ENCODE measurements around the gene GRSF1. TPM values are rescaled to one million over a fixed set of nuclear protein-coding genes. Genes with fewer than 3 reads are reported as not detected.

The GRSF1 gene, protein sequence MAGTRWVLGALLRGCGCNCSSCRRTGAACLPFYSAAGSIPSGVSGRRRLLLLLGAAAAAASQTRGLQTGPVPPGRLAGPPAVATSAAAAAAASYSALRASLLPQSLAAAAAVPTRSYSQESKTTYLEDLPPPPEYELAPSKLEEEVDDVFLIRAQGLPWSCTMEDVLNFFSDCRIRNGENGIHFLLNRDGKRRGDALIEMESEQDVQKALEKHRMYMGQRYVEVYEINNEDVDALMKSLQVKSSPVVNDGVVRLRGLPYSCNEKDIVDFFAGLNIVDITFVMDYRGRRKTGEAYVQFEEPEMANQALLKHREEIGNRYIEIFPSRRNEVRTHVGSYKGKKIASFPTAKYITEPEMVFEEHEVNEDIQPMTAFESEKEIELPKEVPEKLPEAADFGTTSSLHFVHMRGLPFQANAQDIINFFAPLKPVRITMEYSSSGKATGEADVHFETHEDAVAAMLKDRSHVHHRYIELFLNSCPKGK
- 10 to 100 TPM; 59.3 to 80.7 TPM for total RNA-seq

DNA sequence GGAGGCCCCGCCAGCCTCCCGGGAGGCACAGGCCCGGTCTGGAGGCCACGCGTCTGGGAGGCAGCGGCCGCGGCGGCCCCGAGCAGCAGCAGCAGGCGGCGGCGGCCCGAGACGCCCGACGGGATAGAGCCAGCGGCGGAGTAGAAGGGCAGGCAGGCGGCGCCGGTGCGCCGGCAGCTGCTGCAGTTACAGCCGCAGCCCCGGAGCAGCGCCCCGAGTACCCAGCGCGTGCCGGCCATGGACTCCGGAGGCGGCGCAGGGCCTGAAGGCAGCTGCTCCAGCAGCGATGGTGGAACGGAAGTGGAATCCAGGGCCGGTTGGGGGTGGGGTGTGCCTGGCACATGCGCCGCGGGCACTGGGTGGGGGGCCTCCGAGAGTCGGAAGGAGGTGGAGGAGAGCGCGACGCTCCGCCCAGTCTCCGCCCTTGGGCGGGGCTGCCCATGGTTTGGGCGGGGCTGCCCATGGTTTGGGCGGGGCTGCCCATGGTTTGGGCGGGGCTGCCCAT, at the start of gene GRSF1:
TSS of gene GRSF1 (minus strand) at position 302 of the 505 bp plus-strand sequence. CDS start at position 239, 63 bp downstream.
- no peaks in the 10 kb centered on the region for H3K9me3 Mint-ChIP-seq (ENCODE audit: low read depth)
- H3K36me3 Mint-ChIP-seq = peaks cover 17% of the 10 kb centered on the region
- H3K4me1 Mint-ChIP-seq = peaks cover 37% of the 10 kb centered on the region
- DNase-seq (peak; percentile 97), ATAC-seq (peak; percentile 92)
- CTCF ChIA-PET = interaction anchor here (1.0 to 2.7 kb wide), 5 partner anchors 96 to 215 kb away, joined by 3 to 14 read pairs (median 4); no protein-coding TSS in a partner anchor
- H3K27me3 Mint-ChIP-seq = no peaks in the 10 kb centered on the region
- peak within 1 kb of the TSS; percentile 95 for H3K4me3 Mint-ChIP-seq
- H3K27ac Mint-ChIP-seq = peak within 1 kb of the TSS; percentile 96

DNA sequence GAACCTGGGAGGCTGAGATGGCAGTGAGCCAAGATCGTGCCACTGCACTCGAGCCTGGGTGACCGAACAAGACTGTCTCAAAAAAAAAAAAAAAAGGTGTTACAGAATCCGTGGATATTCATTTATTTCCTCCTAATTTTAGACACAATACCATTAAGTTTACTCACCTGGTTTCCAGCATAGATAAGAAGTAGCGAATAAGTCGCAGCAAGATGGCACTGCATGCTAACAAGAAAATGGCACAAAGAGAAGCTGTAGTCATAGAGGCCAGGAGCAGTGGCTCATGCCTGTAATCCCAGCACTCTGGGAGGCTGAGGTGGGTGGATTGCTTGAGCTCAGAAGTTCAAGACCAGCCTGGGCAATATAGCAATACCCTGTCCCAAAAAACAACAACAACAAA, 45.5 kb upstream of the GRSF1 start:
- Mint-ChIP-seq H3K4me1 (no peaks in the 10 kb centered on the region), H3K9me3 (ENCODE audit: low read depth) (no peaks in the 10 kb centered on the region), H3K36me3 (no peaks in the 10 kb centered on the region), H3K27ac (no peak overlapping the region), H3K4me3 (no peak overlapping the region), H3K27me3 (no peaks in the 10 kb centered on the region)
- CTCF ChIA-PET = interaction anchor here (0.7 kb wide), 1 partner anchor 107 kb away, joined by 3 read pairs; no protein-coding TSS in a partner anchor
- ATAC-seq (no peak), DNase-seq (no peak)

DNA sequence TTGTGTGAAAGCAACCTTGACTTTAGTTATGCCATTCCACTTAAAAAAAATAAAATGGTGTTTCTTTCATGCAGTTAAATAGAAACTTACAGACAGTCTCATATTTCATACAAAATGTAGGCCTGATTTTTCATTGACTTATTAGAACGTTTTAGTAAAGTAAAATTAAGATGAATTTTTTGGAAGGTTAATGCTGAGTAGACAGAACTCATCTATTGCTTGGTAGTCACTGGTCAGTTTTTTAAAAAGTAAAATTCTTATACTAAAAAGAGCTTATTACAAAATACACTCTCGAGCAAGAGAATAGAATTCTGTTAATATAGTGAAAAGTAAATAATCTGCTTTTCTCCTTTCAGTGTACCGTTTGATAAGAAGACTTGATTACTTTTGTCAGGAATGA, 41.0 kb upstream of the GRSF1 start:
- H3K4me1 Mint-ChIP-seq = no peaks in the 10 kb centered on the region
- ATAC-seq (no peak), DNase-seq (no peak)
- H3K27ac Mint-ChIP-seq = no peak overlapping the region
- H3K4me3 Mint-ChIP-seq = no peak overlapping the region
- H3K36me3 Mint-ChIP-seq = no peaks in the 10 kb centered on the region
- H3K9me3 Mint-ChIP-seq (ENCODE audit: low read depth) = no peaks in the 10 kb centered on the region
- CTCF ChIA-PET = no interaction called here
- peaks cover 2% of the 10 kb centered on the region for H3K27me3 Mint-ChIP-seq

DNA sequence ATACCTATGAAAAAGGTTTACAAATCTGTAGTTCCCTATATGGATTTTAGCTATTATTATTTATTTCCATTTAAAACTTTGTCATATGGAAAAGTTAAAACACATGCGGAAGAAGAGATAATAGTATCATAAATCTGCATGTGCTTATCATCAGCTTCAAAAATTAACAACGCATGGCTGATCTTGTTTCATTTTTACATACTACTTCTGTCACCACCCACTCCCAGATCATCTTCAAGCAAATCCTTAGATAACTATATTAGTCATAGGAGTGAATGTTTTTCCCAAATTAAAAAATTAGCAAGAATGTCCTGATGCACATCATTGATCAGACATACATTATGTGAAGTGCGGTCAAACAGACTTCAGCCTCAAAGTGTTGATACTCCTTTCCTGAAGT, 37.9 kb upstream of the GRSF1 start:
- H3K9me3 Mint-ChIP-seq (ENCODE audit: low read depth) = no peaks in the 10 kb centered on the region
- H3K27ac Mint-ChIP-seq = no peak overlapping the region
- no peak for ATAC-seq
- no peak for DNase-seq
- H3K36me3 Mint-ChIP-seq = no peaks in the 10 kb centered on the region
- peaks cover 2% of the 10 kb centered on the region for H3K27me3 Mint-ChIP-seq
- no peak overlapping the region for H3K4me3 Mint-ChIP-seq
- CTCF ChIA-PET = no interaction called here
- H3K4me1 Mint-ChIP-seq = no peaks in the 10 kb centered on the region

DNA sequence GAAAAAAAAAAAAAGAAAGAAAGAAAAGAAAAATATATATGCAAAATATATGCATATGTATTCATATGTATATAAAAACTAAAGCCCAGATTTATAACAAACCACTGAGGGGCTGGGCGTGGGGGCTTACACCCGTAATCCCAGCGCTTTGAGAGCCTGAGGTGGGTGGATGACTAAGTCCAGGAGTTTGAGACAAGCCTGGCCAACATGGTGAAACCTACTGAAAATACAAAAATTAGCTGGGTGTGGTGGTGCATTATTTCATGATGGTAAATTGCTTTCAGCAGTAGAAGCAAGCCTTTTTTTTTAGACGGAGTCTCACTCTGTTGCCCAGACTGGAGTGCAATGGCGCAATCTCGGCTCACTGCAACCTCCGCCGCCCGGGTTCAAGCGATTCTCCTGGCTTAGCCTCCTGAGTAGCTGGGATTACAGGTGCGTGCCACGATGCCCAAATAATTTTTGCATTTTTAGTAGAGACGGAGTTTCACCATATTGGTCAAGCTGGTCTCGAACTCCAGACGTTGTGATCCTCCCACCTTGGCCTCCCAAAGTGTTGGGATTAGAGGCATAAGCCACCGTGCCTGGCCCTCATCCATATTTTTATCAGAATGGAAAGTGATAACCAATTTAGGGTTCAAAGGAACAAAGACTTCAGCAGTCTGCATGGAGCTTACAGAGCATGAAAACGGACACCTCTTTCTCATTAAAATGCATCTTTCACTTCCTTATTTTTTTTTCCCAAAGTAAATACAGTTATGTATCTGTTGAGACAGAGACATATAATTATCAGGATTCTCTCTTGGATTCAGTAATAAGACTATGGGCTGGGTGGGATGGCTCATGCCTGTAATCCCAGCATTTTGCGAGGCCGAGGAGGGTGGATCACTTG, 34.8 kb upstream of the GRSF1 start:
- DNase-seq (no peak), ATAC-seq (no peak)
- CTCF ChIA-PET = interaction anchor here (1.0 kb wide), 1 partner anchor 122 kb away, joined by 3 read pairs; no protein-coding TSS in a partner anchor
- Mint-ChIP-seq H3K36me3 (no peaks in the 10 kb centered on the region), H3K27ac (no peak overlapping the region), H3K27me3 (peaks cover 2% of the 10 kb centered on the region), H3K4me3 (no peak overlapping the region), H3K4me1 (no peaks in the 10 kb centered on the region), H3K9me3 (ENCODE audit: low read depth) (no peaks in the 10 kb centered on the region)

DNA sequence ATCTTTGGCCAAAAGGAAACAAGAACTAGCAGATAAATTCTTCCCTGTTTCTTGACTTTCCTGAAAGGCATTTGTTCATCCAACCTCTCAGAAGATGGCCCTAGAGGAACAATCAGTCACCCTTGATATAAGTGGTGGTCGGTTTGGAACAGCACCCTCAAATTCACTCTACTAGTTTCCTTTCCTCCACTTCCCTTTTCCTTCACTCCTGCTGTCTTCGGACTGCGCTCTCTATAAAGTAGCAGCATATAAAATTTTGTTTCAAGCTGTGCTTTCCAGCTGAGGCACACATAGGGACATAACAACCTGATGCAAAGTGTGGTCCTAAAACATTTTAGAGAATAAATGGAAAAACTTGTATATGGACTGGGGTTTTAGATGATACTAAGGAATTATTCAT, 33.5 kb upstream of the GRSF1 start:
- Mint-ChIP-seq H3K4me1 (no peaks in the 10 kb centered on the region), H3K9me3 (ENCODE audit: low read depth) (no peaks in the 10 kb centered on the region), H3K4me3 (no peak overlapping the region), H3K27me3 (peaks cover 5% of the 10 kb centered on the region), H3K36me3 (no peaks in the 10 kb centered on the region), H3K27ac (no peak overlapping the region)
- CTCF ChIA-PET = no interaction called here
- ATAC-seq = no peak
- no peak for DNase-seq

DNA sequence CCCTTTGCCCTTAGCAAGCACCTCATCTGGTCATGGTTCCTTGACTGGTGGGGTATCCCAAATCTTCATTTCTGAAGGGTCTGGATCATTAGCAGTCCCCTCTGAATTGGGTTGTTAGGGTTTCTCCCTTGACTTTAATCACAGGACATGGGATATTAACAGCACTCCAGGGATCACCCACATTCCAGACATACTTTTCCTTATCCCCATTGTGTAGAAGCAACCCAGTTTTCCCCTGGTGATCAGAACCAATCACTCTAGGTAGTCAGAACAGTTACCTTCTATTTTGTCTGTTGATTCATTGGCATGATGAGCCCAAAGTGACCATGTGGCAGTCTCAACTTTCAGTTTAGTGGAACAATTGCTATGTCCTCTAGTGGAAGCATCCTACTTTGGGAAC, 29.1 kb upstream of the GRSF1 start:
- DNase-seq (no peak), ATAC-seq (no peak)
- H3K4me3 Mint-ChIP-seq = no peak overlapping the region
- H3K9me3 Mint-ChIP-seq (ENCODE audit: low read depth) = no peaks in the 10 kb centered on the region
- H3K36me3 Mint-ChIP-seq = no peaks in the 10 kb centered on the region
- no peak overlapping the region for H3K27ac Mint-ChIP-seq
- CTCF ChIA-PET = interaction anchor here (0.8 kb wide), 1 partner anchor 26 kb away, joined by 3 read pairs; no protein-coding TSS in a partner anchor
- H3K27me3 Mint-ChIP-seq = peaks cover 3% of the 10 kb centered on the region
- peaks cover under 1% of the 10 kb centered on the region for H3K4me1 Mint-ChIP-seq

DNA sequence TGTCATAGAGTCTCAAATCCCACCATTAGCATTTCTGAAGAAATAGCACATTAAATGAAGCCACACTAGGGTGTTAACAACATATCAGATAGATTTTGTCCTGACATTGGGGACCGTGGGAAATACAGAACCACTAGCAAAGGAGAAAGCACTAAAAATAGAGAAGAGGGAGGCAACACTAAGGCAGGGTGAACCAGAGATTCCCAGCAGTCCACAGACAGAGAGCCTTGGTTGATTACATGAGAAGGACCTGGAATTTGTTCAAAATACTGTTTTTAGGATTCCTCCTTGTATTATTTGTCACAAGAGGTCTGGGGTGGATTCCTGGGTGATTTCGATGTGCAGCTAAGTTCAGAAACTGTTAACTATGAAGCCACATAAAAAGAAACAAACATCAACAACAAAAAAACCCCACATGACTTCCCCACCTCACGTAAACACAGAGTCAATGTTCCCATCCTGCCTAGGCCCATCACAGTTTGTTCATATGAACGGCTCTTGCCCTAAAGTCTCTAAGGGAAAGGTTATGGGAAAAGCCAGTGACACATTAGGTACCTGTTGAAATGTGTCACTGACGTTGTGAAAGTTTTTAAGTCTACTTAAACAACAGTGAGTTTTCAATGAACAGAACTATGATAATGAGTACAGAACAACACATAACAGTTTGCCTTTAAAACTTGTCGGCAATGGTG, 23.6 kb upstream of the GRSF1 start:
- H3K4me1 Mint-ChIP-seq = peaks cover 12% of the 10 kb centered on the region
- H3K36me3 Mint-ChIP-seq = no peaks in the 10 kb centered on the region
- DNase-seq = no peak
- H3K9me3 Mint-ChIP-seq (ENCODE audit: low read depth) = no peaks in the 10 kb centered on the region
- H3K4me3 Mint-ChIP-seq = no peak overlapping the region
- no peaks in the 10 kb centered on the region for H3K27me3 Mint-ChIP-seq
- H3K27ac Mint-ChIP-seq = peak overlapping the region; percentile 16
- CTCF ChIA-PET = no interaction called here
- peak; percentile 20 for ATAC-seq

DNA sequence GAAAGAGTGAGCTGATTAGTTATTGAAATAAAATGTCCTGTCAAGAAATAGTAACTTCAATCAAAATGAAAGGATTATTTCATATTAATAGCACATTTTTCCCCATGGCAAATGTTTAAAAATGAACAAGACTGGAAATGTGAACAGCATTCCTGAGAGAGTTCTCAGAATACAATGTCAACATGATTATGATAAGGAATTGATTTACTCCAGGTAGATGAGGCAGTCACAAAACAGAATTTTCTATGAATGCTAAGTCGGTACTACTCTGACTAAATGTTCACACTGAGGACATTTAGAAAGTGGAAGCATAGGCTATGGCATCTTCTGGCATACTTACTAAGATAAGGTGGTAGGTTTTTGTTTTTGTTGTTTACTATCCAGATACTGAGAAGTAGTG, 19.4 kb upstream of the GRSF1 start:
- no peaks in the 10 kb centered on the region for H3K9me3 Mint-ChIP-seq (ENCODE audit: low read depth)
- H3K4me3 Mint-ChIP-seq = no peak overlapping the region
- CTCF ChIA-PET = no interaction called here
- DNase-seq = no peak
- no peak for ATAC-seq
- peaks cover 12% of the 10 kb centered on the region for H3K4me1 Mint-ChIP-seq
- H3K27ac Mint-ChIP-seq = no peak overlapping the region
- H3K27me3 Mint-ChIP-seq = no peaks in the 10 kb centered on the region
- peaks cover 1% of the 10 kb centered on the region for H3K36me3 Mint-ChIP-seq

DNA sequence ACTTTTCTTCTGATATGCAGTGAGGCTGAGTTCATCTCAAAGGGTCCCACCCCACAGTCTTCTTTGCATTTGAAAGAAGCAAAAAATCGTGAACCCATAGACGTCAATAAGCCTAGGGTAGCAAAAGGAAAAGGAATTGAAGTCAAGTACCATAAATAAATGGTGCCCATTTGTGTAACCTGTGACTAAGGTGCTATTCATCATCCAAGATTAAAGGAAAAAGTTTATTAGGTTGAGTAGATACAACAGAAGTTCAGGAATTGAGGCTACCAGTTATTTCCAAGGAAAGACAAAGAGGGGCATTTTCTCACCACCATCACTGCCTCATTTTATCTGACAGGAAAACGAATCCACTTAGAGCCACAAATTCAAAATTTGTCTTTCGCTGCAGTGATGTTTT, 18.8 kb upstream of the GRSF1 start:
- no peak for DNase-seq
- Mint-ChIP-seq H3K9me3 (ENCODE audit: low read depth) (no peaks in the 10 kb centered on the region), H3K27ac (no peak overlapping the region), H3K36me3 (peaks cover 1% of the 10 kb centered on the region), H3K4me3 (no peak overlapping the region), H3K4me1 (peaks cover 11% of the 10 kb centered on the region), H3K27me3 (no peaks in the 10 kb centered on the region)
- CTCF ChIA-PET = no interaction called here
- ATAC-seq = no peak

DNA sequence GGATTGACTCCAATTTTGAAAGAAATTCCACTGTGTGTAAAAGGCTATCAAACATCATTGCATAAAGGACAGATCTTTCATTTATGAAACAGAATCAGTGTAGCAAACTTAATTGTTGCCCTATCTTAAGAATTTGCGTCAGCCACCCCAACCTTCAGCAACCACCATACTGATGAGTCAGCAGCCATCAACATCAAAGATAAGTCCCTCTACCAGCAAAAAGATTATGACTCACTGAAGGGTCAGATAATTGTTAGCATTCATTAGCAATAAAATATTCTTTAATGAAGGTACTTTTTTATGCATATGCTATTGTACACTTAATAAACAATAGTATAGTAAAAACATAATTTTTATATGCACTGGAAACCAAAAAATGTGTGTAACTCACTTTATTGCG, 15.8 kb upstream of the GRSF1 start:
- CTCF ChIA-PET = no interaction called here
- H3K4me3 Mint-ChIP-seq = no peak overlapping the region
- H3K27ac Mint-ChIP-seq = no peak overlapping the region
- H3K9me3 Mint-ChIP-seq (ENCODE audit: low read depth) = no peaks in the 10 kb centered on the region
- no peaks in the 10 kb centered on the region for H3K27me3 Mint-ChIP-seq
- peaks cover 1% of the 10 kb centered on the region for H3K36me3 Mint-ChIP-seq
- no peak for ATAC-seq
- DNase-seq = no peak
- peaks cover 2% of the 10 kb centered on the region for H3K4me1 Mint-ChIP-seq

DNA sequence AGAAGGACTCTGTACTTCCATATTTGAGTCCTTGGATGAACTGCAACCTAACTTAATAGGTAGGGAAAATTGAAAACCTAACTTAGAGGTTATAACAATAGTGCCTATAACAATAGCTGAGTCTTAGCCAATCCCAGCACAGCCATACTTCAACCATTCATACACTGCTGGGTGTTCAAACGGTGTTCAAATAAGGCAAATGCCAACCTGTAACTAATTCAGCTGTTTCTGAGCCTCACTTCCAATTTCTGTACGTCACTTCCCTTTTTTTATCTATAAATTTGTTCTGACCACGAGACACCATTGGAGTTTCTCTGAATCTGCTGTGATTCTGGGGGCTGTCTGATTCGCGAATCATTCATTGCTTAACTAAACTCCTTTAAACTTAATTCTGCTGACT, 9.6 kb upstream of the GRSF1 start:
- Mint-ChIP-seq H3K9me3 (ENCODE audit: low read depth) (no peaks in the 10 kb centered on the region), H3K27me3 (no peaks in the 10 kb centered on the region), H3K27ac (no peak overlapping the region), H3K4me3 (no peak overlapping the region), H3K36me3 (no peaks in the 10 kb centered on the region), H3K4me1 (peaks cover 3% of the 10 kb centered on the region)
- ATAC-seq (no peak), DNase-seq (no peak)
- CTCF ChIA-PET = interaction anchor here (0.7 kb wide), 1 partner anchor 48 kb away, joined by 4 read pairs; no protein-coding TSS in a partner anchor

DNA sequence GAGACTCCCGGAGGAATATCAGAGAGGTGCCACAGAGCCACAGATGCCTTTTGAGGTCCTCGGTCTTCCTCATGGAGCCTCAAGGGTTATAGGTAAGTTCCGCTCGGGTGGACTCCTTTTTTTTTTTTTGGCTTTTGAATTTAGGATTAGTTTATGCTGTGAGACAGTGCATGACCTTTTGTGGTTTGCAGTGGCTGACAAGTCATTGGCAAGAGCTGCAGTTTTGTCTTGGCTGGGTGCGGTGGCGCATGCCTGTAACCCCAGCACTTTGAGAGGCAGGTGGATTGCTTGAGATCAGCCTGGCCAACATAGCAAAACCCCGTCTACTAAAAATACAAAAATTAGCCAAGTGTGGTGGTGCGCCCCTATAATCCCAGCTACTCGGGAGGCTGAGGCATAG, 4.5 kb upstream of the GRSF1 start:
- ATAC-seq (no peak), DNase-seq (no peak)
- Mint-ChIP-seq H3K36me3 (no peaks in the 10 kb centered on the region), H3K4me3 (no peak overlapping the region), H3K27me3 (no peaks in the 10 kb centered on the region), H3K9me3 (ENCODE audit: low read depth) (no peaks in the 10 kb centered on the region), H3K4me1 (peaks cover 18% of the 10 kb centered on the region), H3K27ac (no peak overlapping the region)
- CTCF ChIA-PET = interaction anchor here (1.1 to 1.5 kb wide), 2 partner anchors 8 to 157 kb away, joined by 3 to 4 read pairs; no protein-coding TSS in a partner anchor

Data from activated CD8-positive, alpha-beta memory T cell treated with anti-CD3 and anti-CD28 coated beads, Interleukin-2, amount 10 ng/mL, durations not matched to agents 7 days and 5 days (primary cell).